Activated CD8-positive, alpha-beta memory T cell treated with anti-CD3 and anti-CD28 coated beads, Interleukin-2, amount 50 U/mL, for 1 hour (primary cell): ENCODE results near the gene BCL2L1.

ENCODE experiments used
- DNase-seq: peaks from one replicate; pipeline ENCODE4 v3.0.0-alpha.2; 2020; ENCODE audit errors: extremely low read depth

Gene BCL2L1

GRCh38 chr20:31693402-31693801 is 29.3 kb downstream of the BCL2L1 start:
- DNase-seq = no peak

GRCh38 chr20:31691646-31692275 is 30.9 kb downstream of the BCL2L1 start:
- DNase-seq = no peak

- no peak for DNase-seq
Measured at GRCh38 chr20:31690124-31690666, 32.5 kb downstream of the BCL2L1 start.

- DNase-seq = no peak
Measured at GRCh38 chr20:31689141-31689540, 33.5 kb downstream of the BCL2L1 start.

- DNase-seq = no peak
Measured at GRCh38 chr20:31687777-31688176, 34.9 kb downstream of the BCL2L1 start.

- DNase-seq = no peak
Measured at GRCh38 chr20:31685853-31686643, 36.6 kb downstream of the BCL2L1 start.

- no peak for DNase-seq
Measured at GRCh38 chr20:31684153-31685015, 38.3 kb downstream of the BCL2L1 start.

- DNase-seq = no peak
Measured at GRCh38 chr20:31682927-31683326, 39.7 kb downstream of the BCL2L1 start.

- DNase-seq = no peak
Measured at GRCh38 chr20:31682352-31682751, 40.3 kb downstream of the BCL2L1 start.

GRCh38 chr20:31681769-31682168 is 40.9 kb downstream of the BCL2L1 start:
- DNase-seq = no peak

GRCh38 chr20:31681128-31681727 is 41.4 kb downstream of the BCL2L1 start:
- DNase-seq = no peak

GRCh38 chr20:31680286-31681127 is 42.2 kb downstream of the BCL2L1 start:
- DNase-seq = no peak

GRCh38 chr20:31679357-31680285 is 43.0 kb downstream of the BCL2L1 start:
- no peak for DNase-seq

- DNase-seq = no peak
Measured at GRCh38 chr20:31678389-31679356, 44.0 kb downstream of the BCL2L1 start.

- DNase-seq = no peak
Measured at GRCh38 chr20:31677553-31678260, 45.0 kb downstream of the BCL2L1 start.

GRCh38 chr20:31676609-31676989 is 46.1 kb downstream of the BCL2L1 start:
- no peak for DNase-seq

- no peak for DNase-seq
Measured at GRCh38 chr20:31675828-31676608, 46.6 kb downstream of the BCL2L1 start.
